Endothelial cell (in vitro differentiated cells): Measurements from ENCODE around the gene PPM1B. TPM values are rescaled to one million over a fixed set of nuclear protein-coding genes. Genes with fewer than 3 reads are reported as not detected.
A peak's percentile ranks its signal among the peaks of the same experiment; 100 is the strongest.

ENCODE experiments used
- DNase-seq: peaks from one replicate; pipeline ENCODE4 v3.0.0; 2021; ENCODE audit warnings: low spot score
- H3K27ac Mint-ChIP-seq: one replicate; pipeline ENCODE4 v1.8.0; 2021; ENCODE audit warnings: mixed read lengths, inconsistent platforms; ENCODE audit not compliant: unreplicated experiment
- H3K27me3 Mint-ChIP-seq: one replicate; pipeline ENCODE4 v1.8.0; 2021; ENCODE audit warnings: mild to moderate bottlenecking, moderate library complexity, mixed read lengths, inconsistent platforms; ENCODE audit not compliant: unreplicated experiment
- H3K36me3 Mint-ChIP-seq: one replicate; pipeline ENCODE4 v1.8.0; 2021; ENCODE audit warnings: mild to moderate bottlenecking, low read depth, mixed read lengths, inconsistent platforms; ENCODE audit not compliant: unreplicated experiment
- H3K4me1 Mint-ChIP-seq: one replicate; pipeline ENCODE4 v1.8.0; 2021; ENCODE audit warnings: mild to moderate bottlenecking, mixed read lengths, inconsistent platforms; ENCODE audit not compliant: unreplicated experiment
- H3K4me3 Mint-ChIP-seq: one replicate; pipeline ENCODE4 v1.8.0; 2021; ENCODE audit warnings: mild to moderate bottlenecking, mixed read lengths, inconsistent platforms; ENCODE audit not compliant: unreplicated experiment
- H3K9me3 Mint-ChIP-seq: one replicate; pipeline ENCODE4 v1.8.0; 2021; ENCODE audit warnings: mixed read lengths, inconsistent platforms; ENCODE audit not compliant: unreplicated experiment
- CTCF ChIP-seq: fragments of 200-600 bp; sonication (generic); IDR thresholded peaks from one replicate; pipeline ENCODE4 v1.5.0; 2021; ENCODE audit warnings: antibody characterized with exemption; ENCODE audit not compliant: unreplicated experiment
- long read RNA-seq: library from polyadenylated mRNA; unstranded; transcript quantifications from one replicate; pipeline ENCODE4 v2.0.0, GENCODE V29; 2020; ENCODE audit not compliant: unreplicated experiment
- total RNA-seq: library from RNA; stranded (reverse); fragmentation: NEBNext Ultra II Directional; extraction: Animal tissue kit (Norgen Biotek cat#: 25700); gene quantifications from one replicate; pipeline ENCODE4 v1.2.1, GENCODE V29; 2021; ENCODE audit not compliant: unreplicated experiment

Gene PPM1B
- 31.2 TPM for total RNA-seq
- long read RNA-seq, transcript PPM1B-201 (6 exons, 2,606 nt) = major isoform, 8 of 10 reads
- long read RNA-seq, partial matches to known transcripts = 1 of 10 reads
- long read RNA-seq, other reads (novel, unspliced or antisense) = 1 of 10 reads

GRCh38 chr2:44168681-44169154 is at the start of gene PPM1B:
Gene PPM1B (plus strand): TSS chr2:44168875. CDS start chr2:44201200, 32,325 bp downstream.
- peak within 1 kb of the TSS; percentile 99 for H3K4me3 Mint-ChIP-seq
- no peaks in the 10 kb centered on the region for H3K9me3 Mint-ChIP-seq

DNA sequence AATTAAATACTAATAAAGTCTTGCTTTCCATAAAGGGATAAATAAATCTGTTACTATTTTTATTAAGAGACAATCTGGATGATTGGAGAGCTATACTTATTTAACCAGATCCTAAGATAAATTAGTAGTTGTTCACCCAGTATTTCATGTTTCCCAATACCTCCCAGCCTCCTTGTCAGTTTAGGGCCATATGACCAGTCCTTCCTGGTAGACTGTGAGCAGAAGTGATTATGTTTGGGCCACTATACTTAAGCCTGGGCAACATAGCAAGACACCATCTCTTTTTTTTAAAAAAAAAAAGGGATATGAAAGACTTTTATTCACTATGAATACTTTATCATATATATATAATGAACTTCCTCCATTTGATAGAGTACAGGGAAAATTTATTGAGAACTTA is 48.8 kb upstream of the PPM1B start:
- no peaks in the 10 kb centered on the region for H3K4me1 Mint-ChIP-seq
- H3K27me3 Mint-ChIP-seq = no peaks in the 10 kb centered on the region
- no peaks in the 10 kb centered on the region for H3K9me3 Mint-ChIP-seq
- H3K4me3 Mint-ChIP-seq = no peak overlapping the region
- no peak for TF ChIP-seq CTCF
- no peaks in the 10 kb centered on the region for H3K36me3 Mint-ChIP-seq
- DNase-seq = no peak
- H3K27ac Mint-ChIP-seq = no peak overlapping the region

More at GRCh38 chr2:44168681-44169154, at the start of gene PPM1B:
- DNase-seq = peak; percentile 98
- H3K4me1 Mint-ChIP-seq = peaks cover 22% of the 10 kb centered on the region
- H3K27me3 Mint-ChIP-seq = peaks cover 6% of the 10 kb centered on the region
- TF ChIP-seq CTCF = no peak
- H3K27ac Mint-ChIP-seq = peak within 1 kb of the TSS; percentile 98
- peaks cover 5% of the 10 kb centered on the region for H3K36me3 Mint-ChIP-seq

- TF ChIP-seq CTCF = no peak
- Mint-ChIP-seq H3K9me3 (no peaks in the 10 kb centered on the region), H3K27ac (no peak overlapping the region), H3K4me3 (no peak overlapping the region), H3K36me3 (no peaks in the 10 kb centered on the region), H3K27me3 (no peaks in the 10 kb centered on the region), H3K4me1 (no peaks in the 10 kb centered on the region)
- no peak for DNase-seq
Observed at GRCh38 chr2:44120428-44120827, 48.2 kb upstream of the PPM1B start.

DNA sequence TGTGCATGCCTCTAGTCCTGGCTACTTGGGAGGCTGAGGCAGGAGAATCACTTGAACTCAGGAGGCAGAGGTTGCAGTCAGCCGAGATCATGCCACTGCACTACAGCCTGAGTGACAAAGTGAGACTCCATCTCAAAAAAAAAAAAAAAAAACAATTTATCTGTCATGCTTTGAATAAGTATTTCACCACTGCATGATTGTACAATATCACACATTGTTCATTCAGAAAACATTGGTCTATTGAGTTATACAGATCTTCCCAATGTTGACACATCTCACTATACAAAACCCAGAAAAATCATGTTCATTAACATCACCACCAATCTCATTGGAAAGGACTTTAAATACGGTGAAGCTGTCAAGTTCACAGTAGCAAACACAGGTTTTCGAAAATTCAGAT is 46.8 kb upstream of the PPM1B start:
- H3K4me3 Mint-ChIP-seq = no peak overlapping the region
- no peaks in the 10 kb centered on the region for H3K36me3 Mint-ChIP-seq
- no peak for TF ChIP-seq CTCF
- no peak overlapping the region for H3K27ac Mint-ChIP-seq
- no peak for DNase-seq
- H3K9me3 Mint-ChIP-seq = no peaks in the 10 kb centered on the region
- H3K4me1 Mint-ChIP-seq = no peaks in the 10 kb centered on the region
- H3K27me3 Mint-ChIP-seq = no peaks in the 10 kb centered on the region

DNA sequence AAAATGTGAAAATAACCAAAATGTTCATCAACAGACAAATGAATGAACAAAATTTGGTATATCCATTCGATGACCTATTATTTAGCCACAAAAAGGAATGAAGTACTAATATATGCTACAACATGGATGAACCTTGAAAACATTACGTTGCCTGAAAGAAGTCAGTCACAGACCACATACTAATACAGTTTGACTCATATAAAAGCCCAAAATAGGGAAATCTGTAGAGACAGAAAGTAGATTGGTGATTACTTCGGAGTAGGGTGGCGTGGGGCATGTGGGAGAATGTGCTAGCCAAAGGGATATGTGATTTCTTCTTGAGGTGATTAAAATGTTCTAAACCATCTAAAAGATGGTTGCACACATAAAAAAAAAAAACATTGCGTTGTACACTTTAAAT is 44.2 kb upstream of the PPM1B start:
- Mint-ChIP-seq H3K27ac (no peak overlapping the region), H3K4me3 (no peak overlapping the region), H3K4me1 (no peaks in the 10 kb centered on the region), H3K36me3 (no peaks in the 10 kb centered on the region), H3K27me3 (no peaks in the 10 kb centered on the region), H3K9me3 (no peaks in the 10 kb centered on the region)
- no peak for DNase-seq
- TF ChIP-seq CTCF = no peak
